CD4-positive, alpha-beta T cell treated with Interleukin-17A for 1 hour (primary cell): ENCODE results near the gene DTNBP1.
A peak's percentile ranks its signal among the peaks of the same experiment; 100 is the strongest.

Experiments
- DNase-seq: peaks from one replicate; pipeline ENCODE4 v3.0.0-alpha.2; 2020

DTNBP1 gene

DNA sequence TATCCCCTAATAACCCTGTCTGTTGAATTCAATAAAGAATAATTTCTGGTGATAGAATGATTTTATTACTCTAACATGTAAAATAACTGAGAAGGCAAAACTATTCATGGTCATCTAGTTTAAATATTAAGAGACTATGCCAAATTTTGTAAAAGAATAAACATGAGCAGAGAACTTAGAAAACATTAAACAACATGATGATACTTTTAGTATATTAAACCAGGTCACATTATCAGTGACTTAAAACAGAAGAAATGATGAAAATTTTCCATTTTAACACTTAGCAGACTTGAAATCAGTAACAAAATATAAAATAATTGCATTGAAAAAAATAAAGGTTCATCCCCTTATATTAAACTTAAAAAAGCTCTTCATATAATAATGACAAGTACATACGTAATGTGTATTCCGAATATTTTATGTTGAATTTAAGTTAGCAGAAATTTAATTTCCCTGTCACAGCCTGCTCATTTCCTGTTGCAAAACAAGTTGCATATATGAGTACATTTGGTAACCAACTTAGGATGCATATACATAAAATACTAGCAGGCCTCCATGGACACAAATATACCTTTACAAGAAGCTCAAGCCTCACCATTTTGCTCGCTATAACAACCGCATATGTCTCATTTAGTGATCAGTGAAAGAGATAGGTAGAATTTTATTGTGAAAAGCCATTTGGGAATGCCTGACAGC lies 40.6 kb downstream of the DTNBP1 start:
- no peak for DNase-seq

- DNase-seq, result peak; percentile 5
Measured at GRCh38 chr6:15621203-15622044, 41.4 kb downstream of the DTNBP1 start.

GRCh38 chr6:15620611-15621010 lies 42.2 kb downstream of the DTNBP1 start:
- no peak for DNase-seq

DNA sequence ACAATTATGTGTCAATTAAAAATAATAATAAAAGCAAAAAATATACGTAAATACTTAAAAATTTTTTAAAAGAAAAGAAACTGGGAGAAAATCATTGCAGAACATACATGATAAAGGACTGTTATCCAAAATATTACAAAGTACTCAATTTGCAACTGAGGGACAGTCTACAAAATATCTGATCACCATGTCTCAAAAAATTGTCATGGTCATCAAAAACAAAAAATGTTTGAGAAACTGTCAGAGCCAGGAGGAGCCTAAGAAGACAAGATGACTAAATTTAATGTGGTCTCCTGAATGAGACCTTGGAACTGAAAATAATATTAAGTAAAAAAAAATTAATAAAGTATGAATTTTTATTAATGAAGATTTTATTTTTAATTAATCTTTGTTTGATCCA lies 43.5 kb downstream of the DTNBP1 start:
- DNase-seq, result no peak

GRCh38 chr6:15618685-15619084 lies 44.1 kb downstream of the DTNBP1 start:
- no peak for DNase-seq

GRCh38 chr6:15616261-15616660 lies 46.6 kb downstream of the DTNBP1 start:
- no peak for DNase-seq

- DNase-seq, result no peak
Measured at GRCh38 chr6:15615802-15616201, 47.0 kb downstream of the DTNBP1 start.

DNA sequence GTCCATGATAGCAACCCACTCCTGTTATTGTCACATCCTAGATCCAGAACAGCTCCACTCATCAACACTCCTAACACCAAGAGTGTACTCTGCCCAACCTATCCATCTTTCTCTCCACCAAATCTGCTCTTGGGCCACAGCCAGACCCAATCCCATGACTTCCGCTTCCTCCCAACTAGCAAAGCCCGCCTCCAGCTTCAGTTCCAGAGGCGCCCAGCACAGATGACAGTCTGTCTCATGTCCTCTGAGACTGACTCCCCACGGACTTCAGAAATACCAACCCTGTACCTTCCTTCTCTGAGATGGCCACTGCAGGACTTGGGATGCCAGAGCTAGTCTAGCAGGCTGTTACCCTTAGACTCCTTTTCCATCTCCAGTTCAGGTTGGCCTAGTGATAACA lies 48.6 kb downstream of the DTNBP1 start:
- DNase-seq, result no peak

GRCh38 chr6:15608396-15608795 lies 54.4 kb downstream of the DTNBP1 start:
- DNase-seq, result no peak

- no peak for DNase-seq
Measured at GRCh38 chr6:15607603-15608002, 55.2 kb downstream of the DTNBP1 start.

- no peak for DNase-seq
Measured at GRCh38 chr6:15606347-15606746, 56.5 kb downstream of the DTNBP1 start.

GRCh38 chr6:15604843-15605242 lies 58.0 kb downstream of the DTNBP1 start:
- no peak for DNase-seq

- no peak for DNase-seq
Measured at GRCh38 chr6:15602154-15602553, 60.7 kb downstream of the DTNBP1 start.

DNA sequence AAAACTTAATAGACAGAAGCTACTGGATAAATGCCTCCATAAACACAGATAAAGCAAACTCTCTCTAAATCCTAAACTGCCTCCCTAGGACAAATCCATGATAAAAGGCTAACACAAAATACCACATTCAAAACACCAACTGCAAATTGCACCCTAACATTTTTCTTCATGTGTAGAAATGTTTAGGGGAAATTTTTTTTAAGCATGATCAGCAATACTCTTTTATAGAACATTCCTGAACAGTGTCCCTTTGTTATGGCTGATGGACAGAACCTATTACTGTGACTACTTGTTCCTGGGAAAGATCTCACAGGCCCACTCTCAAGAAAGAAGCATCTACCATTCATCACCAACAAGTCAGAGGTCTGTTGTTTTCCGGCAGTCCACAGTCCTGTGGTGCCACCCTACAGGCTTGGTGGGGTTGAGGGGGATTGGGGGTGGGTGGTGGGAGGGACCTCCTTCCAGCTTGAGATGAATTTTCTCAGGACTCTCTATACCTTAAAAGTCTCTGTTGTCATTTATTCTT lies 64.5 kb downstream of the DTNBP1 start:
- no peak for DNase-seq

DNA sequence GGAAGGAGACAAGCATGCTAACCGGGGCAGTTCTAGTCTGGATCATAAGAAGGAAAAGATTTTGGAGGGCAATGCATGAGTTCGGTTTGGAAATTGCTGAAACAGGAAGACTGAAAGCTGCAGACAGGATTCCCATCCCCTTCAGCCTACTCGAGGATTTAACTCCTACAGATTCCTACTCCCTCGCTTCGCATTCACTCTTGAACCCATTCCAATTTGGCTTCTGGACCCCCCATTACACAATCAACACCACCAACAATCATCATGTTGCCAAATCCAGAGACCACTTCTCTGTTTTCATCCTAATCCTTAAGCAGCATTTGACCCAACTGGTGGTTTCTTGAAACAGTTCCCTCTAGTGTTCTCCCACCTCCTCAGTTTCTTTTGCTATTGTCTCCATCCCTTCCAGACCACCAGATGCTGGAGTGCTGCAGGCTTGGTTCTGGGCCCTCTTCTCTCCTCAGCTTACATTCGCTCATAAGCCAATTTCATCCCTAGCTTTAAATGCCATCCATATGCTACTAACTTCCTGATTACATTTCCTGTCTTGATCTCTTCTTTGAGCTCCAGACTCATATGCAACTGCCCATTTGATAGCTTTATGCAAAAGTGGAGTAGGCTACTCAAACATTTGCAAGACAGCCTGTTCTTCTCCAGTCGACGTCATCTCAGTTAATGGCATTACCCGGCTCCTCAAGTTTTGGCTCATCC lies 66.5 kb downstream of the DTNBP1 start:
- DNase-seq, result no peak

DNA sequence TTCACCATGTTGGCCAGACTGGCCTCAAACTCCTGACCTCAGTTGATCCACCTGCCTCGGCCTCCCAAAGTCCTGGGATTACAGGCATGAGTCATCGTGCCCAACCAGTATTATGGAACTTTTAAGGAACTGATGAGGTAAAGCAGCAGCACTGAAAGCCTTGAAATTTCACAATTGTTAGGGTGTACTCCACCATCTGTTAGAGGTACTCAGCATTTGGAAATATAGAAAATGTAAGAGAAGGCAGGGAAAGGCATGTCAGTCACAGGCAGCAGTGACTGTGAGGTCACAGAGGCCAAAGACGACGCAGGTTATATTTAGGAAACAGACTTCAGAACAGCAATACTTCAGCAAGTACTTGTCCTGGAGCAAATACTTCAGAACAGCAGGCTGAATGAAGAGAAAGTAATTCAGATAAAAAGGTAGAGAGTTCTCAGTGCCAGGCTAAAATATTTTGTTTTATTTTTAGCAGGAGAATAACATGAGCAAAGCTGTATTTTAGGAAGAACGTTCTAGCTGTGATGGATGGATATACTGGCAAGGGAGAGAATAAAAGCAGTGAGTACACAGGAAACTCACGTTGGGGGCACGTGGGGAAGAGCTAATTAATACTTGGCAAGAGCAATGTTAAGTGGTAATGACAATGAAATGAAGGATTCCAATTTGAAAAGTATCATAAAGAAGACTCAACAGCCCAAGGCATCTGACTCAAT lies 67.2 kb downstream of the DTNBP1 start:
- DNase-seq, result no peak

DNA sequence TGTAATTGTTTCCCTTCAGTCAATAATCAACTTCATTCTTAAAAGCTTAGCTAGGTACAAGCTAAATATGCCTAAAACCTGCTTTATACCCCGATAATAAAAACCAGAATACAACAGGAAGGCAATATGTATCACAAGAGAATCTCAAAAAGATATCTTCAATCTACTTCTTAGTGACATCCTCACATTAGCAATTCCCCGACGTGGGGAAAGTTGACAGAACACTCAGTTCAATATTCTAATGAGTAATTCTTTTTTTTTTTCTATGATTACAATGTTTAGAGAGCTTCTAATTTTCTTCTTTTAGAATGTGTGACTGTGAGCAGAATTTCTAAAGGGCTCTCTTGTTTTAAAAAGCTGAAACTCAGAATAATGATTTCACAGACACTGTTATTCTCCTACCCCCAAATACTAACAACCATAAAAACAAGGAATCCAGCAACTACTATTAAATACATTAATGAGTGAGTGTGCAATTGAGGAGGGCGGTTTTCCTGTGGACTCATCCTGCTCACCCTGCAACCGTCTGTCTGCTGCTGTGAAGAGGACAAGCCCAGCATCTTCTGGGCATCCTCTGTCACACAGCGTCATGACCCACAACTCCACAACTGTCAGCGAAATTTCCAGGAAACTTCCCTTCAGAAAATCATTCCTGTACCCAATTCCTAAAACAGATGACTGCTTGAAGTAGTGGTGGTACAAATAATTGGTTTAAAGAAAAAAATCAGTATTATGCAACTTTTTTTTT lies 68.1 kb downstream of the DTNBP1 start:
- DNase-seq, result no peak

- no peak for DNase-seq
Measured at GRCh38 chr6:15593798-15594197, 69.0 kb downstream of the DTNBP1 start.

DNA sequence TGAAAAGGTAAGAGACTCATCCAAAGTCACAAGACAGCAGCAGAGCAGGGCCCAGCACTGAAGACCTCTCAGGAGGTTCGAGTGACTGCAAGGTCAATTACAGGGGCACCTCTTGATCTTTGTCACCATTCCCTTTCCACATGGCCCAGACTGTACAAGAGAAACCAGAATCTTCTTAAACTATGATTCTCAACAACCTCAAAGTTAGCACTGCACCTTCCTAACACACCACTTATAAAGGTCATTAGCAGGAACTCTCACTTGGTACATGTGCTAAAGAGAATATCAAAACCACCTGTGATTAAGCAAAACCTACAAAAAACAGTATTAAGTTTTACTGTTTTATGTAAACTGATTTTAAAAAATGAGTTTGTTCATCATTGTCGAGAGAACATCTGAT lies 70.2 kb downstream of the DTNBP1 start:
- DNase-seq, result no peak

DNA sequence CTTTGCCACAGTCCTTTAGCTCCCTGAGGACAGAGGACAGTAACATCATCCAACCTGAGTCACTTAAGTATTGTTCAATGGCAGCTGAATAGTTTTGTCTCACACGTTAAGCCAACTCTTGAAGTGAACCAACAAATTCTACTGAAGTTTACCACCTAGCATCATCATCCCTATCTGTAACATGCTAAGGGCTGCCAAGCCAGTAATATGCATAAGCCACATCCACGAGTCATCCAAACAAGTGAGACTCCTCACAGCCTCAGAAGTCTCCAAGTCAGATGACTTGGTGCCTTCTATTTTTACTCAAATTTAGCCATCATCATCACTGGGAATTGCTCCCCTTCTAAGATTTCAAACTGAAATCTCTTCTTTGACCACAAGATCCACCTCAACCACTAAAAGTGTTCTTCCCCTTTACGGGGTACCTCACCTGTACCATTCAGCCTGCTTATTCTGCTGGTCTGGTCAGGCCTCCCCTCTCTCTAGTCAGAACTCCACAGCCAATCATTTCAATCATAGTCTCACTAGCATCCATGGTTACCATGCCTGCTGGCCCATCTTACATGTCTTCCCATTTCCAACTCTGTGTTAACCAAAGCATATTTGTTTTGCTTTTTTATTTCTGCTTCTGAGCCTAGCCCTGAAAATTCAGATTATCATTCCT lies 73.7 kb downstream of the DTNBP1 start:
- DNase-seq, result no peak

GRCh38 chr6:15586503-15586902 lies 76.3 kb downstream of the DTNBP1 start:
- no peak for DNase-seq
